Endometrium (tissue), 2 donors: ENCODE results near the gene IFIT2.
"Not testable (repeated sequence)": the region's sequence is repeated elsewhere in the genome, so short reads cannot be mapped to it uniquely, and the experiment has no call there.

ENCODE experiments used
- FAIRE-seq: peaks from 2 replicates; lab custom pipeline; 2012; peaks lifted over from hg19 to GRCh38; lab: Jason Lieb, UNC
- donor health status: control.
- donor health status: control.

Gene IFIT2

GRCh38 chr10:89343089-89343767 lies 41.4 kb downstream of the IFIT2 start:
- FAIRE-seq = no peak

DNA sequence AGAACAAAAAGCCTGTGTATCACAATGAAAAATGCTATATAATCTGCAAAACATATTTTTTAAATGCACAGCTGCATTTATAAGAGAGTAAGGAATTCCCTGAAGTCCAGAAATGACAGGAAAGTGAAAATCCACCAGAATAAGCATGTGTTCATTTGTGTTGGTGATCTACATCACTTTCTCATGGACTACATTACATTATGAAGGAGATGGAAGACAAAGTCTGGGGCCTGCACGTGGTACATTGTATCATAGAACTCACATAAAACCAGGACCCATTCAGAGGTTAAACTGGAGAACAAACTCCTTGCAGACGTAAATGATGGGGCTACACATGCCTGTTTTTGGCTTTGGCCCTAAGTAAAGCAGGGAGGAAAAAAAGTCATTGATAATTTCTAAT lies 42.3 kb downstream of the IFIT2 start:
- FAIRE-seq = no peak

- no peak for FAIRE-seq
Observed at GRCh38 chr10:89345367-89346000, 43.6 kb downstream of the IFIT2 start.

- FAIRE-seq = no peak
Observed at GRCh38 chr10:89346405-89347254, 44.8 kb downstream of the IFIT2 start.

DNA sequence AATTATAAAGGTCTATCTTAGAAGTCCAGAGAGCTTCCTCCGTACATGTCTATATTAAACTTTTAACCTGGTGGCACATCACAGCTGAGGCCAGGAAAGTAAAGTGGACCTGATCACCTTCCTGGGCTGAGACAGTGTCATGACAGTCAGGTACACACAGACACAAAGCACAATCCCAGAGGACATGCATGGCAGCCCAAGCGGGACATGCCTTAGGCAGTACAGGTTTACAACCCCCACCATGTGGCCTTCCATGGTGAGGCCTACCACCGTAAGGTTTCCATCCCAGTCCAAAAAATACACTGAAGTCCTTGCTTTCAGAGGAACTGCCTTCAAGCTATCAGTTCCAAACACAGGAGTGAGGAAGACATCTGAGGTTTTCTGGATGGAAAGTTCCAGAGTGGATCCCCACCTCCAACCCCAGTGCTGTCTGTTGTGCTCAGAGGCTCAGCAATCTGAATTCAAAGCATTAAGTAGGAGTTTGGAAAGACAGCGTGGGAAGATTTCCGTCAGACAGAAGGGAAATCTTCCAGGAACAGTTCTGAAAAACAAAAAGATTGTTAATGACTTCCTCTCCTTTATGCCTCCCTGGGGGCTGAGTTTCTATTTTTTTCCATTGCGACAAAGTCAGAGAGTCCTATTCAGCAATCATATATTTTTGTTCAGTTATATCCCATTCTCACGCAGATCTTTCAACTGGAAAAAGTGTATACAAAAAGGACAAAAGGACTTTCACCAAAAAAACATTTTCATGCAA lies 46.0 kb downstream of the IFIT2 start:
- FAIRE-seq = no peak

DNA sequence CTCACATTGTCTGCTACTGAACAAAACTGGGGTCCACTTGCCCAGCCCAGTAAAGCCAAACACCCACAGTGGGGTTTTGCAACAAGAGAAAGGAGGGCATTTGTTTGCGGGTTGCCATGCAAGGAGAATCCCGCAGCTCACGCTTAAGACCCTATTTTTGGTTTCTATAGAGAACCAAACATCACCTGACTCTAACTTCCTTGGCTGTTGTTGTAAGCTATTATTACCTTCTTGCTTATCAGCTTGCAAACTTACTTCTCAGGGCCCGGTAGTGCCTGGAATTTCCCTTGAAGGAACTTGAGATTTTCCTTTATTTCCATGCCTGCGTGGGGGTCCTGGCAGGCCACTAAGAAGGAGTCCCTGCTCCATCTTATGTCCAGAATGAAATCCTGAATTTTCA lies 46.6 kb downstream of the IFIT2 start:
- FAIRE-seq = no peak

- FAIRE-seq = no peak
Observed at GRCh38 chr10:89348975-89349374, 47.1 kb downstream of the IFIT2 start.

GRCh38 chr10:89350631-89351315 lies 48.9 kb downstream of the IFIT2 start:
- not testable (repeated sequence) for FAIRE-seq

DNA sequence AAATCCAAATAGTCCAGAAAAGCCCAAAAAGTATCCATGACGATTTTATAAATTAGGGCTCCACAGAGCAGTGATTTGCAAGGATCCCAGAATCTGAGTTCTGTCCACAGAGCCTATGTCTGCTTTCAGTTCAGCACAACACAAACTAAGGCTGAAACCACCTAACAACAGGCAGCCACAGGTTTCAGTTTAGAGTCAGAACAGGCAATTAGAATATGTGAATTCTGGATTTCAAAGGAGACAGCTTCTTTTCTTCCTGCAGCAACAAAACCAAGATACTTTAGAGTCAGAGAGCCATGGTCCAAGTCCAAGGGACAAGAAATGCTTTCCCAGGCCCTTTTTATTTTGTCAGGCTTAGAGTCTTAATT lies 49.5 kb downstream of the IFIT2 start:
- no peak for FAIRE-seq

- FAIRE-seq = peak; percentile 51
Observed at GRCh38 chr10:89351780-89352597, 50.1 kb downstream of the IFIT2 start.

- FAIRE-seq = no peak
Observed at GRCh38 chr10:89352802-89353201, 51.0 kb downstream of the IFIT2 start.

DNA sequence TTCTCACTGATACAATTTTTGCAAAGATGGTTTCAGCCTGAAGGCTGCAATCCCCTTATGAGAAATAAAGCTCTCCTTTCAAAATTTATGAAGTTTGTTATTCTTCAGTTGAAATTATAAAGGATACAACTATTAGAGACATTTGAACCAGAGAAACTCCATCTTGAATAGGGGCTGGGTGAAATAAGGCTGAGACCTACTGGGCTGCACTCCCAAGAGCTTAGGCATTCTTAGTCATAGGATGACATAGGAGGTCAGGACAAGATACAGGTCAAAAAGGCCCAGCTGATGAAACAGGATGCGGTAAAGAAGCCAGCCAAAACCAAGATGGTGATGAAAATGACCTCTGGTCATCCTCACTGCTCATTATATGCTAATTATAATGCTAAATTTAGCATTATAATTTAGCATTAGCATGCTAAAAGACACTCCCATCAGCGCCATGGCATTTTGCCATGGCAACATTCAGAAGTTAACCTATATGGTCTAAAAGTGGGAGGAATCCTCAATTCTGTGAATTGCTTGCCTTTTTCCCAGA lies 53.6 kb downstream of the IFIT2 start:
- FAIRE-seq = no peak

DNA sequence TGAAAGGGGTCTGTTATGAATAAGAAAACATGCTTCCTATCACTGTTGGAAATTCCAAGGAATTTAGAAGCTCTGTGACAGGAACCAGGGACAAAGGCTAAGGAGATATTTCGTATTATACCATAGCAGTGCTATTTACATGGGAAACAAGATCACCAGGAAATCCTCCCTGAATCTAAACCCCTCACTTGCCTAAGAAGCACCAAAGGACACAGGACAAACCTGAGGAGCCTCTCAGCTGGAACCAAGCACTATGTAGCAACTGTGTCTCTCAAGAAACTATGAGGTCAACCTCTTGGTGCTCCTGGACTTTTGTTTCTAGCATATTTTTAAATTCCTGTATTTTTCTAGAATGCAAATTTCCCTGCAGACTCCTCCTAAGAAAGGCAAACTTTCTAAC lies 55.2 kb downstream of the IFIT2 start:
- FAIRE-seq = no peak

DNA sequence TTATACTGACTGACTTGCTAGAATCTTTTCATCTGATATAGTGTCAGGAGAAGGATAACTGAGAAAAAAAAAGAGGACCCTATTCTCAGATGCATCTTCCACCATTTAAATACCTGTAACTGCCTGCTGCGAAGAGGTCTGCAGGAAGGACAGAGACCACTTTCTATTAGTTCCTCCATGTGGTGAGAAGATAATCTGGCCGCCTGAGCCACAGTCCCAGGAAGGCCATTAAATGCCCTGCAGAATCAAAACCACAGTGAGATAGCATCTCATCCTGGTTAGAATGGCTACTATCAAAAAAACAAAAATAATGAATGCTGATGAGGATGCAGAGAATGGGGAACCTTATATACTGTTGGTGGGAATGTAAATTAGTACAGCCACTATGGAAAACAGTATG lies 56.1 kb downstream of the IFIT2 start:
- FAIRE-seq = no peak
